Mesothelial cell of epicardium (in vitro differentiated cells): ENCODE measurements around the gene EMID1. TPM values are rescaled to one million over a fixed set of nuclear protein-coding genes. Genes with fewer than 3 reads are reported as not detected.

Experiments
- DNase-seq, 2 experiments: peaks; one replicate each; pipeline ENCODE4 v3.0.0; 2021; ENCODE audit warnings: low spot score in 2 of 2; ENCODE audit not compliant: unreplicated experiment in 2 of 2
- H3K27ac Mint-ChIP-seq: 2 replicates; pipeline ENCODE4 v1.8.0; 2021; ENCODE audit warnings: mixed read lengths
- H3K27me3 Mint-ChIP-seq: 2 replicates; pipeline ENCODE4 v1.8.0; 2021; ENCODE audit warnings: low read depth, mixed read lengths
- H3K36me3 Mint-ChIP-seq: 2 replicates; pipeline ENCODE4 v1.8.0; 2021; ENCODE audit warnings: mixed read lengths
- H3K4me1 Mint-ChIP-seq: 2 replicates; pipeline ENCODE4 v1.8.0; 2021; ENCODE audit warnings: mixed read lengths
- H3K4me3 Mint-ChIP-seq: 2 replicates; pipeline ENCODE4 v1.8.0; 2021; ENCODE audit warnings: mild to moderate bottlenecking, moderate library complexity, mixed read lengths
- H3K9me3 Mint-ChIP-seq: 2 replicates; pipeline ENCODE4 v1.8.0; 2021; ENCODE audit warnings: mixed read lengths
- CTCF ChIP-seq: fragments of 200-600 bp; sonication (generic); IDR thresholded peaks from one replicate; pipeline ENCODE4 v1.5.0; 2021; ENCODE audit warnings: antibody characterized with exemption; ENCODE audit not compliant: unreplicated experiment
- total RNA-seq: library from RNA; stranded (reverse); gene quantifications from 3 replicates; pipeline ENCODE4 v1.2.1, GENCODE V29; 2021

Gene EMID1
- total RNA-seq, 1 donor from 2014 or later: 15.7 TPM

GRCh38 chr22:29163808-29164207 is 41.9 kb upstream of the EMID1 start:
- Mint-ChIP-seq H3K4me3 (no peak overlapping the region), H3K4me1 (no peaks in the 10 kb centered on the region), H3K9me3 (no peaks in the 10 kb centered on the region), H3K27me3 (peaks cover 11% of the 10 kb centered on the region), H3K27ac (no peak overlapping the region), H3K36me3 (no peaks in the 10 kb centered on the region)
- no peak for DNase-seq
- no peak for TF ChIP-seq CTCF

- Mint-ChIP-seq H3K27me3 (peaks cover 7% of the 10 kb centered on the region), H3K36me3 (no peaks in the 10 kb centered on the region), H3K4me1 (no peaks in the 10 kb centered on the region), H3K27ac (no peak overlapping the region), H3K4me3 (no peak overlapping the region), H3K9me3 (no peaks in the 10 kb centered on the region)
- TF ChIP-seq CTCF: no peak
- DNase-seq: no peak
Measured at GRCh38 chr22:29165321-29166060, 40.2 kb upstream of the EMID1 start.

GRCh38 chr22:29166180-29166579 is 39.5 kb upstream of the EMID1 start:
- Mint-ChIP-seq H3K4me3 (no peak overlapping the region), H3K36me3 (no peaks in the 10 kb centered on the region), H3K9me3 (no peaks in the 10 kb centered on the region), H3K27ac (no peak overlapping the region), H3K27me3 (peaks cover 2% of the 10 kb centered on the region), H3K4me1 (no peaks in the 10 kb centered on the region)
- no peak for DNase-seq
- no peak for TF ChIP-seq CTCF

GRCh38 chr22:29167032-29167911 is 38.4 kb upstream of the EMID1 start:
- Mint-ChIP-seq H3K27me3 (no peaks in the 10 kb centered on the region), H3K27ac (no peak overlapping the region), H3K9me3 (no peaks in the 10 kb centered on the region), H3K4me1 (no peaks in the 10 kb centered on the region), H3K36me3 (no peaks in the 10 kb centered on the region), H3K4me3 (no peak overlapping the region)
- no peak for TF ChIP-seq CTCF
- DNase-seq: no peak

GRCh38 chr22:29171721-29172120 is 34.0 kb upstream of the EMID1 start:
- no peak overlapping the region for H3K27ac Mint-ChIP-seq
- no peak overlapping the region for H3K4me3 Mint-ChIP-seq
- no peak for DNase-seq
- peaks cover 5% of the 10 kb centered on the region for H3K36me3 Mint-ChIP-seq
- H3K4me1 Mint-ChIP-seq: no peaks in the 10 kb centered on the region
- no peak for TF ChIP-seq CTCF
- H3K27me3 Mint-ChIP-seq: no peaks in the 10 kb centered on the region
- H3K9me3 Mint-ChIP-seq: peaks cover 23% of the 10 kb centered on the region
